Panc1 (cell line): ENCODE data around the gene RHOU.

Experiments
- CTCF ChIP-seq: fragments of 450-650 bp; IDR thresholded peaks from 2 replicates; pipeline ENCODE4 v1.5.1; 2017; ENCODE audit warnings: mild to moderate bottlenecking
- POLR2AphosphoS5 ChIP-seq: IDR thresholded peaks from 2 replicates; pipeline ENCODE4 v1.6.1; 2012; ENCODE audit warnings: mild to moderate bottlenecking, low read depth, low read length, moderate library complexity
- SIN3A ChIP-seq: IDR thresholded peaks from 2 replicates; pipeline ENCODE4 v1.6.1; 2012; ENCODE audit warnings: low read depth, mild to moderate bottlenecking, low read length, moderate library complexity, borderline replicate concordance; ENCODE audit not compliant: insufficient read depth
- TCF7L2 ChIP-seq: IDR thresholded peaks from 2 replicates; pipeline ENCODE4 v1.6.1; 2011; ENCODE audit warnings: mild to moderate bottlenecking, low read depth, low read length, inconsistent platforms
- TF ChIP-seq, protein P1 (sequence below), 2 experiments: IDR thresholded peaks; 2 replicates each; pipeline ENCODE4 v1.6.1; 2011 to 2012; ENCODE audit warnings: low read depth in 2 of 2, control low read depth in 1 of 2, low read length in 1 of 2, mild to moderate bottlenecking in 1 of 2, moderate library complexity in 1 of 2; ENCODE audit not compliant: insufficient read depth in 1 of 2

DNA sequence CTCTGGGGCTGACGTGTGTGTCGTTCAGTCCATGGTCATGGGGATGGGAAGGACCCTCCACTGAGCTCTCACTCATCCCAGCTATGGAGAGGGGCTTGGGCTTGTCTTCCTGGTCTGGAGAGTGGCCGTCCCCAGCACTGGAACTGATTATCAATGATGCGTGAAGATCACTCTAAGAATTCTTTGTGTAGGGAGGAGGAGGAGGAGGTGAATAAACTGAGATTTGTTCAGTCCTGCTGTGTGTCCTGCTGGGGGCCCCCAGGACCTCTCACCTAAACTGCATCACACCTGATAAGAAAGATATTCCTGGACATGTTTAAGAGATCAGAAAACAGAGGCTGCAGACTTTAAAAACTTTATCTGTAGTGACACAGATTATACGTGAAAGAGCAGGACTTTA, 21.2 kb downstream of the RHOU start:
- TF ChIP-seq CTCF (no peak), POLR2AphosphoS5 (no peak), SIN3A (no peak), TCF7L2 (no peak)
- TF ChIP-seq, protein P1, sequence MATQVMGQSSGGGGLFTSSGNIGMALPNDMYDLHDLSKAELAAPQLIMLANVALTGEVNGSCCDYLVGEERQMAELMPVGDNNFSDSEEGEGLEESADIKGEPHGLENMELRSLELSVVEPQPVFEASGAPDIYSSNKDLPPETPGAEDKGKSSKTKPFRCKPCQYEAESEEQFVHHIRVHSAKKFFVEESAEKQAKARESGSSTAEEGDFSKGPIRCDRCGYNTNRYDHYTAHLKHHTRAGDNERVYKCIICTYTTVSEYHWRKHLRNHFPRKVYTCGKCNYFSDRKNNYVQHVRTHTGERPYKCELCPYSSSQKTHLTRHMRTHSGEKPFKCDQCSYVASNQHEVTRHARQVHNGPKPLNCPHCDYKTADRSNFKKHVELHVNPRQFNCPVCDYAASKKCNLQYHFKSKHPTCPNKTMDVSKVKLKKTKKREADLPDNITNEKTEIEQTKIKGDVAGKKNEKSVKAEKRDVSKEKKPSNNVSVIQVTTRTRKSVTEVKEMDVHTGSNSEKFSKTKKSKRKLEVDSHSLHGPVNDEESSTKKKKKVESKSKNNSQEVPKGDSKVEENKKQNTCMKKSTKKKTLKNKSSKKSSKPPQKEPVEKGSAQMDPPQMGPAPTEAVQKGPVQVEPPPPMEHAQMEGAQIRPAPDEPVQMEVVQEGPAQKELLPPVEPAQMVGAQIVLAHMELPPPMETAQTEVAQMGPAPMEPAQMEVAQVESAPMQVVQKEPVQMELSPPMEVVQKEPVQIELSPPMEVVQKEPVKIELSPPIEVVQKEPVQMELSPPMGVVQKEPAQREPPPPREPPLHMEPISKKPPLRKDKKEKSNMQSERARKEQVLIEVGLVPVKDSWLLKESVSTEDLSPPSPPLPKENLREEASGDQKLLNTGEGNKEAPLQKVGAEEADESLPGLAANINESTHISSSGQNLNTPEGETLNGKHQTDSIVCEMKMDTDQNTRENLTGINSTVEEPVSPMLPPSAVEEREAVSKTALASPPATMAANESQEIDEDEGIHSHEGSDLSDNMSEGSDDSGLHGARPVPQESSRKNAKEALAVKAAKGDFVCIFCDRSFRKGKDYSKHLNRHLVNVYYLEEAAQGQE (IDR thresholded peaks at IDR 0.05; ENCODE audit: insufficient read depth in 1 of 2, low read depth in 2 of 2, low read length in 1 of 2): no peak
